Mesenchymal stem cell (in vitro differentiated cells and primary cell): ENCODE data around the gene CFAP100.

Experiments
- DNase-seq: peaks from one replicate; pipeline ENCODE4 v3.0.0-alpha.2; 2013
- H2AFZ ChIP-seq: one replicate; pipeline ENCODE4 v1.6.1; 2013; ENCODE audit warnings: low read depth, mild to moderate bottlenecking, control low read depth, inconsistent platforms, low read length, moderate library complexity
- H2AK5ac ChIP-seq: 2 replicates; pipeline ENCODE4 v1.6.1; 2013; ENCODE audit warnings: low read length, moderate library complexity, mild to moderate bottlenecking, inconsistent platforms; ENCODE audit not compliant: severe bottlenecking
- H2BK120ac ChIP-seq: one replicate; pipeline ENCODE4 v1.6.1; 2013; ENCODE audit warnings: low read depth, mild to moderate bottlenecking, inconsistent platforms, low read length, moderate library complexity
- H2BK12ac ChIP-seq, 2 experiments: one replicate each; pipeline ENCODE4 v1.6.1; 2013; ENCODE audit warnings: inconsistent platforms in 2 of 2, low read length in 2 of 2, mild to moderate bottlenecking in 2 of 2, moderate library complexity in 2 of 2, control low read depth in 1 of 2
- H2BK15ac ChIP-seq: one replicate; pipeline ENCODE4 v1.6.1; 2013; ENCODE audit warnings: mild to moderate bottlenecking, low read depth, inconsistent platforms; ENCODE audit not compliant: poor library complexity, severe bottlenecking
- H2BK5ac ChIP-seq: 2 replicates; pipeline ENCODE4 v1.6.1; 2013; ENCODE audit warnings: low read depth, mild to moderate bottlenecking, low read length, control low read depth, inconsistent platforms; ENCODE audit not compliant: poor library complexity, severe bottlenecking
- H3K14ac ChIP-seq, 2 experiments: one replicate each; pipeline ENCODE4 v1.6.1; 2013; ENCODE audit warnings: inconsistent platforms in 2 of 2, low read length in 2 of 2, control low read depth in 1 of 2, mild to moderate bottlenecking in 1 of 2, moderate library complexity in 1 of 2
- H3K18ac ChIP-seq, 2 experiments: one replicate each; pipeline ENCODE4 v1.6.1; 2013; ENCODE audit warnings: inconsistent platforms in 2 of 2, low read length in 2 of 2, control low read depth in 1 of 2, low read depth in 1 of 2, mild to moderate bottlenecking in 1 of 2
- H3K23ac ChIP-seq, 2 experiments: one replicate each; pipeline ENCODE4 v1.6.1; 2013; ENCODE audit warnings: inconsistent platforms in 2 of 2, low read length in 2 of 2, mild to moderate bottlenecking in 2 of 2, moderate library complexity in 2 of 2, control low read depth in 1 of 2
- H3K27ac ChIP-seq: 2 replicates; pipeline ENCODE4 v1.5.1; 2013; ENCODE audit warnings: mild to moderate bottlenecking, moderate library complexity, low read length, control low read depth, inconsistent platforms; ENCODE audit not compliant: poor library complexity, severe bottlenecking
- H3K27me3 ChIP-seq, 2 experiments: 2 replicates each; pipeline versions ENCODE4 v1.6.1 to v1.7.0; 2013; ENCODE audit warnings: low read length in 2 of 2, mild to moderate bottlenecking in 2 of 2, moderate library complexity in 2 of 2, control low read depth in 1 of 2, inconsistent platforms in 1 of 2; ENCODE audit not compliant: control insufficient read depth in 1 of 2, insufficient read depth in 1 of 2
- H3K36me3 ChIP-seq, 2 experiments: 2 replicates each; pipeline versions ENCODE4 v1.6.1 to v1.7.0; 2013; ENCODE audit warnings: low read length in 2 of 2, control low read depth in 1 of 2, inconsistent platforms in 1 of 2, low read depth in 1 of 2, mild to moderate bottlenecking in 1 of 2; ENCODE audit not compliant: insufficient read depth in 2 of 2, control insufficient read depth in 1 of 2
- H3K4ac ChIP-seq, 2 experiments: one replicate each; pipeline ENCODE4 v1.6.1; 2013; ENCODE audit warnings: inconsistent platforms in 2 of 2, low read length in 2 of 2, mild to moderate bottlenecking in 2 of 2, moderate library complexity in 2 of 2, control low read depth in 1 of 2, low read depth in 1 of 2
- H3K4me1 ChIP-seq: 2 replicates; pipeline ENCODE4 v1.6.1; 2013; ENCODE audit warnings: low read depth, low read length, control low read depth; ENCODE audit not compliant: control insufficient read depth, insufficient read depth
- H3K4me2 ChIP-seq: 2 replicates; pipeline ENCODE4 v1.6.1; 2013; ENCODE audit warnings: low read length, mild to moderate bottlenecking, inconsistent platforms; ENCODE audit not compliant: poor library complexity, severe bottlenecking
- H3K4me3 ChIP-seq, 2 experiments: 2 replicates each; pipeline versions ENCODE4 v1.5.1 to v1.7.0; 2013; ENCODE audit warnings: low read length in 2 of 2, mild to moderate bottlenecking in 2 of 2, control low read depth in 1 of 2, low read depth in 1 of 2; ENCODE audit not compliant: insufficient read depth in 1 of 2
- H3K79me1 ChIP-seq: replicated peaks from 2 replicates; pipeline ENCODE4 v1.6.1; 2013; ENCODE audit warnings: mild to moderate bottlenecking, control low read depth, low read length, inconsistent platforms; ENCODE audit not compliant: poor library complexity, severe bottlenecking
- H3K9ac ChIP-seq: 2 replicates; pipeline ENCODE4 v1.7.0; 2013; ENCODE audit warnings: mild to moderate bottlenecking, low read length, moderate library complexity
- H3K9me3 ChIP-seq: 2 replicates; pipeline ENCODE4 v1.7.0; 2013; ENCODE audit warnings: mild to moderate bottlenecking, low read length; ENCODE audit not compliant: control insufficient read depth
- H4K8ac ChIP-seq: one replicate; pipeline ENCODE4 v1.6.1; 2013; ENCODE audit warnings: inconsistent platforms, mild to moderate bottlenecking, low read length, moderate library complexity
- H4K91ac ChIP-seq: one replicate; pipeline ENCODE4 v1.6.1; 2013; ENCODE audit warnings: mild to moderate bottlenecking, low read length, inconsistent platforms
- WGBS: methylation state at CpG from one replicate; pipeline ENCODE4 v1.1.7; 2013; ENCODE audit warnings: mixed read lengths; 5-methylcytosine and 5-hydroxymethylcytosine counted together

Gene CFAP100

DNA sequence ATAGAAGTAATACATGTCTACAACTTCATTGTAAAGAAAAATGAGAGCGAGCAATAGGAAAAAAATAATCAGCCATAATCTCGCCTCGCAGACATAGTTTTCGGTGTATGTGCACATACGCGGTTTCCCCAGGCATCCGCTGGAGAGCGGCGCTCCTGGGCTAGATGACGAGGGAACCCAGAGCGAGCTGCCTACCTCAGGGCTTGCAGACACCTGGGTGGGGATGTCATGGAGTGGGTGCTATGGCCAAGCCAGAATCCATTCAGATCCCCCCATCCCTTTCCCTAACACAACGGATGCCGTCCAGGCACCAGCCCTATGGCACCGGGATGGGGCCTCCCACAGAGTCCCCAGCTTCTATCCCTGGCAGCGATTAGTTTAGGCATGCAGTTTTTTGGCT is 4.5 kb upstream of the CFAP100 start:
- no peak overlapping the region for H3K23ac ChIP-seq
- peaks cover 55 to 61% of the 10 kb centered on the region in 2 experiments for H3K27me3 ChIP-seq
- peaks cover 17% of the 10 kb centered on the region for H3K4me1 ChIP-seq
- no peak overlapping the region for H3K4me3 ChIP-seq
- no peak overlapping the region for H2AFZ ChIP-seq
- no peak overlapping the region for H4K91ac ChIP-seq
- 90% methylated on average over 14 of the region's 15 CpGs for WGBS
- no peak for DNase-seq
- no peak overlapping the region for H2AK5ac ChIP-seq
- H3K79me1 ChIP-seq, result no peaks in the 10 kb centered on the region
- no peak overlapping the region for H3K4ac ChIP-seq
- no peaks in the 10 kb centered on the region for H3K36me3 ChIP-seq
- no peaks in the 10 kb centered on the region for H3K9me3 ChIP-seq
- no peak overlapping the region for H2BK120ac ChIP-seq
- no peak overlapping the region for H3K9ac ChIP-seq
- no peak overlapping the region for H2BK12ac ChIP-seq
- H3K14ac ChIP-seq, result no peak overlapping the region
- H3K4me2 ChIP-seq, result no peak overlapping the region
- H3K18ac ChIP-seq, result no peak overlapping the region
- H3K27ac ChIP-seq, result no peak overlapping the region
- H4K8ac ChIP-seq, result no peak overlapping the region
- no peak overlapping the region for H2BK5ac ChIP-seq
- no peak overlapping the region for H2BK15ac ChIP-seq

DNA sequence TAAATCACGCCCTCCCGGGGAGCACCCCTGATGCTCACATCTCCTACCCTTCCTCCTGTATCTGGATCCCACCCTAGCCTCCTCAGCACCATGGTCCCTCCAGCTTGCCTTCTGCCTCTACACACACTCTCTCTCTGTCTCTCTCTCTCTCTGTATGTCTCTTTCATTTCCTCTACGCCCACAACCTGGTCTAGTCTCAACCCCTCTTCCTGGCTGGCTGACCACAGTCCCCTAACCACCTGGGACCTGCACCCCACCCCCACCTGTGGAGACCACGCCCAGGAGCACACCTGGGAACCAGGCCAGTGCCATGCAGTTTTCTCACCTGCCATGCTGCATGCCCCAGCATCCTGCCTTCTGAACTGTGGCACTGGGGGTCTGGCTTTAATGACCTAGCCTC is 4.0 kb upstream of the CFAP100 start:
- no peak overlapping the region for H3K27ac ChIP-seq
- no peak overlapping the region for H2BK12ac ChIP-seq
- no peak overlapping the region for H2BK120ac ChIP-seq
- H3K9ac ChIP-seq, result no peak overlapping the region
- H3K4me3 ChIP-seq, result no peak overlapping the region
- no peak overlapping the region for H4K91ac ChIP-seq
- H3K9me3 ChIP-seq, result no peaks in the 10 kb centered on the region
- H2AFZ ChIP-seq, result no peak overlapping the region
- no peak overlapping the region for H2AK5ac ChIP-seq
- no peak overlapping the region for H3K4me2 ChIP-seq
- H2BK5ac ChIP-seq, result no peak overlapping the region
- no peaks in the 10 kb centered on the region for H3K79me1 ChIP-seq
- no peak overlapping the region for H3K14ac ChIP-seq
- no peak overlapping the region for H3K23ac ChIP-seq
- H3K27me3 ChIP-seq, result peaks cover 60 to 62% of the 10 kb centered on the region in 2 experiments
- H3K36me3 ChIP-seq, result no peaks in the 10 kb centered on the region
- H4K8ac ChIP-seq, result no peak overlapping the region
- WGBS, result 84% methylated on average over 4 of the region's 4 CpGs
- H3K4me1 ChIP-seq, result peaks cover 17% of the 10 kb centered on the region
- H3K4ac ChIP-seq, result no peak overlapping the region
- DNase-seq, result no peak
- H2BK15ac ChIP-seq, result no peak overlapping the region
- no peak overlapping the region for H3K18ac ChIP-seq

DNA sequence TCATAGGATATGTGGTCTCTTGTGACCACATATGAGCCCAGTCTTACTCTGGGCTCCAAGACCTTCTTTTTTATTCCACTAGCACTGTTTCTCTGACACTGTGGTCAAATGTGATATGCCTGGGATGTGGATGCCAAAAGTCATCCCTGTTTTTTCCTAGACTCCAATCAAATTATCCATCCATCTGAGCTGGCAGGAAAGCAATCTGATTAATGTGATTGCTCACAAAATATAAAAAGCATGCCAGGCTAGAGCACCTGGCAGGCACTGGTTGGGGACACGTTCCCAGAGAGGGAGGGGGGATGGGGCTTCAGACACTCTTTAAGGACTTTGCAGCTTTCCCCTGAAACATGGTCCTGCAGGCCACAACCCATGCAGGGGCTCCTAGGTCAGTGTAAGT is 3.1 kb upstream of the CFAP100 start:
- H4K91ac ChIP-seq, result no peak overlapping the region
- peaks cover 61 to 70% of the 10 kb centered on the region in 2 experiments for H3K27me3 ChIP-seq
- H3K4me1 ChIP-seq, result peaks cover 17% of the 10 kb centered on the region
- H2BK12ac ChIP-seq, result no peak overlapping the region
- H3K4me3 ChIP-seq, result no peak overlapping the region
- H3K4me2 ChIP-seq, result no peak overlapping the region
- no peak overlapping the region for H3K18ac ChIP-seq
- no peak overlapping the region for H3K4ac ChIP-seq
- H3K9ac ChIP-seq, result no peak overlapping the region
- H3K27ac ChIP-seq, result no peak overlapping the region
- H4K8ac ChIP-seq, result no peak overlapping the region
- H2BK15ac ChIP-seq, result no peak overlapping the region
- H2AK5ac ChIP-seq, result no peak overlapping the region
- H2BK120ac ChIP-seq, result no peak overlapping the region
- 57% methylated on average over 1 of the region's 1 CpG for WGBS
- H3K9me3 ChIP-seq, result no peaks in the 10 kb centered on the region
- no peak for DNase-seq
- no peaks in the 10 kb centered on the region for H3K79me1 ChIP-seq
- H3K23ac ChIP-seq, result no peak overlapping the region
- no peak overlapping the region for H2AFZ ChIP-seq
- no peak overlapping the region for H3K14ac ChIP-seq
- no peak overlapping the region for H2BK5ac ChIP-seq
- no peaks in the 10 kb centered on the region for H3K36me3 ChIP-seq

- H3K4ac ChIP-seq, result no peak overlapping the region
- 90% methylated on average over 11 of the region's 12 CpGs for WGBS
- no peak overlapping the region for H3K9ac ChIP-seq
- H3K27me3 ChIP-seq, result peaks cover 61 to 70% of the 10 kb centered on the region in 2 experiments
- no peak overlapping the region for H3K27ac ChIP-seq
- H3K18ac ChIP-seq, result no peak overlapping the region
- H3K9me3 ChIP-seq, result no peaks in the 10 kb centered on the region
- H3K4me2 ChIP-seq, result no peak overlapping the region
- no peak overlapping the region for H3K14ac ChIP-seq
- H2BK12ac ChIP-seq, result no peak overlapping the region
- H3K4me1 ChIP-seq, result peaks cover 17% of the 10 kb centered on the region
- H3K79me1 ChIP-seq, result no peaks in the 10 kb centered on the region
- peak overlapping the region; percentile 62 for H4K91ac ChIP-seq
- DNase-seq, result no peak
- no peak overlapping the region for H2BK120ac ChIP-seq
- H2AK5ac ChIP-seq, result no peak overlapping the region
- H3K36me3 ChIP-seq, result no peaks in the 10 kb centered on the region
- no peak overlapping the region for H3K4me3 ChIP-seq
- no peak overlapping the region for H2BK5ac ChIP-seq
- H2AFZ ChIP-seq, result no peak overlapping the region
- H4K8ac ChIP-seq, result no peak overlapping the region
- no peak overlapping the region for H3K23ac ChIP-seq
- no peak overlapping the region for H2BK15ac ChIP-seq
These were observed 2.5 kb upstream of the CFAP100 start for GRCh38 chr3:126392246-126392645.
